Measurements from ENCODE around the gene PHYHIPL.
"Not testable (repeated sequence)": the region's sequence is repeated elsewhere in the genome, so short reads cannot be mapped to it uniquely, and the experiment has no call there.

The PHYHIPL gene

GRCh38 chr10:59212301-59212798, 35.9 kb downstream of the PHYHIPL start:
- DNase-seq = no peak

- no peak for DNase-seq
These were observed 37.7 kb downstream of the PHYHIPL start for GRCh38 chr10:59214160-59214559.

- DNase-seq = no peak
These were observed 39.9 kb downstream of the PHYHIPL start for GRCh38 chr10:59216178-59216869.

DNA sequence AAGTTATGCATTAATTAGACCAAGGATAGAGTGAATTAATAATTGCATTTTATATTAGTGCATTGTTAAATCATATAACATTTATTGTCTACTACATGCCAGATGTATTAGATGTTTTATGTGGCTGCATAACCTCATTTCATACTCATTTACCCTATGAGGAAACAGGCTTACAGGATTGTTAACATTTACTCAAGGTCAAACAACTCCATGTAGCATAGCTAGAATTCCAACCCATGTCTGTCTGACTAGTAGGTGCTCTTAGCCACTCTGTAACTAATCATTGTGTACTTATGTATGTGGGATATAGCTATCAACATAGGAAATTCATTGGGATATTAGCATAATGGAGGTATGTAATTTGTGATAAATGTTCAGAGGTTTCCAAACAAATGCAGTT, 46.3 kb downstream of the PHYHIPL start:
- no peak for DNase-seq

- not testable (repeated sequence) for DNase-seq
These were observed 47.2 kb downstream of the PHYHIPL start for GRCh38 chr10:59223597-59223996.

DNA sequence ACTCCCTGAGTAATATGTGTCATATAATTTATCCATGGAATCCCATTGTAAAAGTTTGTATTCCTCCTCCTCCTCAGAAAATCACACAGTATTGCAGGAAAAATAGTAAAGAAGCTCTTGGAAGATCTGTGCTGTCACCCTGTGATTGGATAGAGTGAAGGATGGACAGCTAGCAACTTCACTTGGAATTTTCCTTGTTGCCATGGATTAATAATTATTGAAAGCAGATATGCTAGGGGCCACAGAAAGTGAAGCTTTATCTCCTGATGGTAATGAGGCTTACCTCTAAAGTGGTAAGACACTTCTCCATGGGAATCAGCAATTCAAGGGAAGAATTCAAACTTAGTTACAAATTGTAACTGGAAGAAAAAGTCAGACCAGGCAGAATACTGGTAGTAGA, 48.8 kb downstream of the PHYHIPL start:
- DNase-seq = no peak

- DNase-seq = no peak
These were observed 50.8 kb downstream of the PHYHIPL start for GRCh38 chr10:59227136-59227673.

- no peak for DNase-seq
These were observed 53.0 kb downstream of the PHYHIPL start for GRCh38 chr10:59229441-59229840.

GRCh38 chr10:59234194-59234593, 57.8 kb downstream of the PHYHIPL start:
- DNase-seq = no peak

GRCh38 chr10:59234816-59235429, 58.5 kb downstream of the PHYHIPL start:
- no peak for DNase-seq

DNA sequence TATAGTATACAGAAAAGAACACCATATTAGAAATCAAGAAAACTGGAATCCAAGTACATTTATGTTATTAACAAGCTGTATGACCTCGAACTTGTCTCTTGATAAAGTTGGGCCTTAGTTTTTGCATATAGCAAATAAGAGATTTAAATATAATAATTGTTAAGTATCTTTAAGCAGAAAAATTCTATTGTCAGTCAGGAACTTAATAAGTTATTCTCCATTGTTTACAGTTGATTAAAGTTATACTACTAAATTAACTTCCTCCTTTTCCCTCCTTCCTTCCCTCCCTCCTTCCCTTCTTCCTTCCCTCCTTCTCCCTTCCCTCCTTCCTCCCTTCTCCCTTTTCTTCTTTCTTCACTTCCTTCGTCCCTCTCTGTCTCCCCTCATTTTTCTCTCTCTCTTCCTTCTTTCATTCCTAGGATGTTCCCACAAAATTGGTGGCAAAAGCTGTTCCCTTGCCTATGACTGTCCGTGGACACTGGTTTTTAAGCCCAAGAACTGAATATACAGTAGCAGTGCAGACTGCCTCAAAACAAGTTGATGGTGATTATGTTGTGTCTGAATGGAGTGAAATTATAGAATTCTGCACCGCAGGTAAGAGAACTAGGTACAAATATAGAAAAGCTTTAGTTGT, 59.7 kb downstream of the PHYHIPL start:
- no peak for DNase-seq

GRCh38 chr10:59237775-59238174, 61.3 kb downstream of the PHYHIPL start:
- DNase-seq = no peak

GRCh38 chr10:59239108-59239507, 62.7 kb downstream of the PHYHIPL start:
- DNase-seq = not testable (repeated sequence)

- no peak for DNase-seq
These were observed 64.2 kb downstream of the PHYHIPL start for GRCh38 chr10:59240582-59241183.

DNA sequence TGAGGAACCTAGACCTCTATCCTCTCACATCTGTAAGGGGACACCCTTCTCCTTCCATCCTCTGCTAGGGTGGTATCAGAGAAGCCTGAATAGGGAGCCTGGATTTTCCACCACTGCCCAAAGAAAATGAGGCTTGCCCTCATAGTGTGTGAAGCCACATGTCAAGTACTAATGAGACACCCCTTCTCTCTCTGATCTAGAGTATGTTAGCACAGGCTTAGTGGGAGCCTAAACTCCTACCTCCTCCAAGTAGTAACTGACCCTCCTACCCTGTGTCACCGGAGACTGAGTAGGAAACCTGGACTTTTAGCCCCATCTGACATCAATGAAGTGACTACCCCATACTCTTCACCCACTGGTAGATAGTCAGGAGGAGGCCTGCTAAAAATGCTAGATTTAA, 65.6 kb downstream of the PHYHIPL start:
- DNase-seq = no peak

GRCh38 chr10:59242991-59243390, 66.5 kb downstream of the PHYHIPL start:
- no peak for DNase-seq

GRCh38 chr10:59243611-59244195, 67.3 kb downstream of the PHYHIPL start:
- no peak for DNase-seq

DNA sequence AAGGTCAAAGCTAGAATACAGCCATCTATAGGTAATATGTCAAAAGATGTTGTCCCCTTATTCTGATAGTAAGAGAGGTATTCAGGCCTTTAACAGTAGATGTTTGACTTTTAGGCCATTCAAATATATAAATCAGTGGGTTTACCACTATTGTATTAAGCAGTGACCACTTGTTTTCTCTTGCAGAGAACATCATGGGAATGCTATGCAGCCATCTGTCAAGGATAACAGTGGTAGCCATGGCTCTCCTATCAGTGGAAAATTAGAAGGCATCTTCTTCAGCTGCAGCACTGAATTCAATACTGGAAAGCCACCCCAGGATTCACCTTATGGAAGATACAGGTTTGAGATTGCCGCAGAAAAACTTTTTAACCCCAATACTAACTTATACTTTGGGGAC, 68.4 kb downstream of the PHYHIPL start:
- DNase-seq = no peak

GRCh38 chr10:59245686-59246085, 69.2 kb downstream of the PHYHIPL start:
- DNase-seq = no peak

DNA sequence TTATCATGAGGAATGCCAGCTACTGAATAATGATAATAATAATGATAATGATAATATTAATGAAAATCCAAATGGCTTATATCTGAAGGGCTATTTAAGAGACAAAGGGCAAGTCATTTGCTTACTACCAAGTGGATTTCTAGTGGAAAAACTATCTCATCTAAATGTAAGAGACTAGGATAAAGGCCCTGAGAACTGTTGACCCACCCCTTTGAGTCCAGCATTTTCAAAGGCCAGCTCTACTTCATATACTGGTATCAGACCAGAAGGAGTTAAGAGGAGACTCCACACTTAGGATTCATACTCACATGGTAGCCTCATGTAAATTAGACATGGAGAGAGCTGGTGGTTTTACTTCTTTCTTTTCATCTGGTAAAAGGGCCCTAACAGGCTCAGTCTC, 76.0 kb downstream of the PHYHIPL start:
- no peak for DNase-seq

GRCh38 chr10:59255463-59255862, 79.0 kb downstream of the PHYHIPL start:
- no peak for DNase-seq

GRCh38 chr10:59257224-59257623, 80.8 kb downstream of the PHYHIPL start:
- no peak for DNase-seq

- no peak for DNase-seq
These were observed 82.4 kb downstream of the PHYHIPL start for GRCh38 chr10:59258890-59259289.
